ENCODE measurements around the gene ALDH3A1.

DNA sequence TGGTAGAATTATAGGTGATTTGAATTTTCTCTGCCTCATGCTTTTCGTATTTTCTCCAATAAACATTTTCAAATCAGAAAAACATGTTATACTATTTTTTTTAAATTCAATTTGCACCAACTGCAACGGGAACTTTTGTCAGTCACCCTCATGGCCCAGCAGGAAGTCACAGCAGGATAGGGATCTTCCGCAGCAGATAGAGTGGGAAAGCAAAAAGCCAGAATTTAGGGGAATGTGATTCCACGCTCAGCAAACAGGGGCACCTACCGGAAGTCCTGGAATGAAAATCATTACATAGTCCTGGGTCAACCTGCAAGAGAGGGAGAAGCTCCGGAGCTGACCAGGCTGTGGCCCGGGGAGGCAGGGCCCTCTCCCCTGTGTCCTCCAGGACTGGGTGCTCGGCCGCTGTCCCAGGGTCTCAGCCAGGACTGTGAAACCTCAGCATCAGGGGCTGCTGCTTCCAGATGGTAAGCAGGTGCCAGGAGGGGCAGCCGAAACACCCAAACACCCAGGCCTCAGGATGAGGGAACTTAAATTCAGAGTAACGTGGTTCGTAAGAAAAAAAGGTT lies 35.6 kb downstream of the ALDH3A1 start:
- TF ChIP-seq, protein P1, sequence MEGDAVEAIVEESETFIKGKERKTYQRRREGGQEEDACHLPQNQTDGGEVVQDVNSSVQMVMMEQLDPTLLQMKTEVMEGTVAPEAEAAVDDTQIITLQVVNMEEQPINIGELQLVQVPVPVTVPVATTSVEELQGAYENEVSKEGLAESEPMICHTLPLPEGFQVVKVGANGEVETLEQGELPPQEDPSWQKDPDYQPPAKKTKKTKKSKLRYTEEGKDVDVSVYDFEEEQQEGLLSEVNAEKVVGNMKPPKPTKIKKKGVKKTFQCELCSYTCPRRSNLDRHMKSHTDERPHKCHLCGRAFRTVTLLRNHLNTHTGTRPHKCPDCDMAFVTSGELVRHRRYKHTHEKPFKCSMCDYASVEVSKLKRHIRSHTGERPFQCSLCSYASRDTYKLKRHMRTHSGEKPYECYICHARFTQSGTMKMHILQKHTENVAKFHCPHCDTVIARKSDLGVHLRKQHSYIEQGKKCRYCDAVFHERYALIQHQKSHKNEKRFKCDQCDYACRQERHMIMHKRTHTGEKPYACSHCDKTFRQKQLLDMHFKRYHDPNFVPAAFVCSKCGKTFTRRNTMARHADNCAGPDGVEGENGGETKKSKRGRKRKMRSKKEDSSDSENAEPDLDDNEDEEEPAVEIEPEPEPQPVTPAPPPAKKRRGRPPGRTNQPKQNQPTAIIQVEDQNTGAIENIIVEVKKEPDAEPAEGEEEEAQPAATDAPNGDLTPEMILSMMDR (conservative IDR thresholded peaks at IDR 0.05; ENCODE audit: low read depth, low read length) = no peak
- no peak for TF ChIP-seq EZH2 (IDR thresholded peaks at IDR 0.05; ENCODE audit: borderline replicate concordance, low read depth, low read length, poor library complexity, severe bottlenecking)

Data from A673 (cell line).